Epithelial cell of prostate (primary cell): ENCODE measurements around the gene RCAN3.

Experiments used
- DNase-seq: peaks from one replicate; pipeline ENCODE4 v3.0.0-alpha.2; 2011; ENCODE audit warnings: low read depth, low spot score
- H3K27ac ChIP-seq: fragments of 450-650 bp; 2 replicates; pipeline ENCODE4 v1.5.1; 2017; ENCODE audit warnings: mild to moderate bottlenecking

RCAN3 gene

DNA sequence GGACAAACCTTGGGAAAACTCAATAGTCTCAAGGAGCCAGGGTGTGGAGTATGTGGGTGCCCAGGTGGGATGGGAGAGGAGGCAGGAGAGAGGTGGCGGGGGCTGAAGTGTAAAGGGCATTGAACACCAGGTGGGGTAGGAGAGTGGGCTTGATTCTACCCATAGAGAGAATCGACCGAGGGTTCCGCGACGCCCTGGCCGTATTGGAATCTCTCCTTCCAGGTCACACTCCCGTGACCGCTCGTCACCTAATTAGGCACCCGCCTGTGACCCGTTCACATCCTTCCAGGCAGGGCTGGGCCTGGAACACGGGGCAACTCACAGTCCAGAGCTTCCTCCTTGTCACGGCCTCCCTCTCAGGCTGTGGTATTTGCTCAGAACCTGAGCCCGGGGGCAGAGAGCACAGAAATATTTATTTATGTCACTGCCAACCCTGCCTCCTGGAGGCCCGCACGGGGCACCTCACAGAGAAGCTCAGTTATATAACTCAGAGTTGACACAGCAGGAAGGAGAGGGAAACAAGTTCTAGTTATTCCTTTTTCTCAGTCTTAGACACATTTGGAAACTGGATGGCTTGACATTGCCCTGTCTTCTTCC, 65.3 kb downstream of the RCAN3 start:
- peak overlapping the region; percentile 6 for H3K27ac ChIP-seq

GRCh38 chr1:24568475-24568874, 65.8 kb downstream of the RCAN3 start:
- H3K27ac ChIP-seq: peak overlapping the region; percentile 6
- no peak for DNase-seq

More for the DNA sequence above, 65.3 kb downstream of the RCAN3 start:
- peak; percentile 39 for DNase-seq

GRCh38 chr1:24570265-24571125, 67.9 kb downstream of the RCAN3 start:
- DNase-seq: no peak

DNA sequence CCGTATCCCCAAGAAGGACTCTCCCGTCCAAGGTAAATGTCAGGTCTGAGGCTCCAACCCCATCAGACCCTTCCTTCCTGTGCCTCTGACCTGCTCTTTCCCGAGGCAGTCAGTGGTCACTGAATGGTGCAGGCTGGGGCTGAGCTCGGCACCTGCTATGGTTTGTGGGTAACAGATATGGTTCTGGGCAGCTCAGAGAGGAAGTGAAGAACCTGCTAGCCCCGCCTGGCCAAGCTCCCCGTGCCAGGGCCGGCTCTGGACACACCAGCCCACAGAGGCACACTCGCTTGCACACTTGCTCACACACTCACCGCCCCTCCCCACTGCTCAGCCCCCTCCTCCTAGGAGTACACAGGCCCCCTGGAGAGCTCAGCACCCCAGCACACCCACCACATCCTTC, 69.7 kb downstream of the RCAN3 start:
- DNase-seq: no peak

More at GRCh38 chr1:24570265-24571125, 67.9 kb downstream of the RCAN3 start:
- no peak overlapping the region for H3K27ac ChIP-seq

GRCh38 chr1:24575905-24576587, 73.4 kb downstream of the RCAN3 start:
- DNase-seq: no peak
- no peak overlapping the region for H3K27ac ChIP-seq

More for the DNA sequence above, 69.7 kb downstream of the RCAN3 start:
- no peak overlapping the region for H3K27ac ChIP-seq

DNA sequence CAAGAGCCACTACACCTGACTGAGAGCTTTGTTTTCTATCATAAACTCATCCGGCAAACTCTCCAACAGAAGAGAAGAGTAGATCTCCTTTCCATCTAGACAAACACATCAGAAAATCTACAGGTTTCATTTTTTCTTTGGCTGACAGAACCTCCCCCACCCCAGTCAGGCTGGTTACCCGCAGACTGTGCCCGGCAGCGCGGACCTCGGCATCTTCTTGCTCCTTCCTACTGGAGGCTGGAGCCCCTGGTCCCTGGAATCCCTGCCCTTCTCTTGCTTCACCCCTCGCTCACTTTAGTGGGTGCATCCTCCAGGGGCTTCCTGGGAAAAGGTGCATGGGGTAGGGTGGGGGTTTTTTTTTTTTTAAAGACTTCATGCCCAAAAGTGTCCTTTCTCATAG, 76.2 kb downstream of the RCAN3 start:
- no peak for DNase-seq
- H3K27ac ChIP-seq: no peak overlapping the region

- no peak overlapping the region for H3K27ac ChIP-seq
- DNase-seq: no peak
Observed at GRCh38 chr1:24580756-24581155, 78.1 kb downstream of the RCAN3 start.

DNA sequence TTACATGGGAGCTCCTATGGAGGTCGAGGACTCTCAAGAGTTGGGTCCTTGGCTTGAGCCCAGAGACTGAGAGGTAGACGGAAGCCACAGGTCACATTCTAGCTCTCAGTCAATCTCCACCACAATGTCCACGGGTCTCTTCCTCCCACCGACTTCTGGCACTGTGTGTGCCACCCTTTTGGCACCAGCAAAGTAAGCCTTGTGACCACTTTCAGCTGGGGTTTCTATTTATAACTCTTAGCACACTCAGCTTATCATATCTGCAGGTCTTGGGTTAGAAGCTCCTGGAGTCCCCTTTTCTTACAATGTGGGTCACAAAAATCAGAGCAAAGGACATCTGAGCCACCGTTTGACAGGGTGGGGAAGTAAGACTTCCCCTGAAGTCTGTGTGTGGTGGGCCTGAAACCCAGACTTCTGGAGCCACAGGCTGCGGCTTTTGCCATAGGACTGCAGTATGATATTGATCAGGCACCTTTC, 81.6 kb downstream of the RCAN3 start:
- H3K27ac ChIP-seq: no peak overlapping the region
- no peak for DNase-seq

DNA sequence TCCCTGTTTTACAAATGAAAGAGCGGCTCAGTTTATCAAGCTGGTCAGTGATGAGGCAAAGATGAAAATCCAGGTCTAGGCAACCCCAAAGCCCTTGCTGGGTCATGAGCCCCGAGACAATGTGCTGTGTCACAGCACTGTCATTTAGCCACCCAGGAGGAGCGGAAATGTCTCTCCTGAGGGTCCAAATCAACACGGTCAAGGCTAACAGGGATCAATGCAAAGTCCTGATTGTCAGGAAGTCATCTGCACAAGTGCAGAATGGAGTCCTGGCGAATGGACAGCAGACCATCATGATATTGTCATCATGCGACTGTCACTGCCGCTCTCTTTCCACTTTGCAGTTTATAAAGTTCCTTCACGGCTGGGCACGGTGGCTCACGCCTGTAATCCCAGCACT, 83.5 kb downstream of the RCAN3 start:
- H3K27ac ChIP-seq: no peak overlapping the region
- no peak for DNase-seq

GRCh38 chr1:24586970-24587820, 84.6 kb downstream of the RCAN3 start:
- no peak for DNase-seq
- H3K27ac ChIP-seq: no peak overlapping the region

- no peak overlapping the region for H3K27ac ChIP-seq
- DNase-seq: no peak
Observed at GRCh38 chr1:24588573-24588972, 85.9 kb downstream of the RCAN3 start.

- H3K27ac ChIP-seq: no peak overlapping the region
- DNase-seq: no peak
Observed at GRCh38 chr1:24589200-24589599, 86.6 kb downstream of the RCAN3 start.
